Activated naive CD4-positive, alpha-beta T cell treated with anti-CD3 and anti-CD28 coated beads for 36 hours (primary cell): ENCODE data around the gene MPP2. TPM values are rescaled to one million over a fixed set of nuclear protein-coding genes. Genes with fewer than 3 reads are reported as not detected.
"Not testable (repeated sequence)": the region's sequence is repeated elsewhere in the genome, so short reads cannot be mapped to it uniquely, and the experiment has no call there.

ENCODE experiments used
- CTCF ChIA-PET: fragments of 350-600 bp; sonication (Branson Sonifier 250); formaldehyde crosslinking; loops from one replicate; lab custom pipeline; 2021; ENCODE audit warnings: antibody characterized with exemption; lab: Charles Lee
- DNase-seq: peaks from one replicate; pipeline ENCODE4 v3.0.0-alpha.2; 2020
- H3K27ac Mint-ChIP-seq: one replicate; pipeline ENCODE4 v1.8.0; 2021; ENCODE audit warnings: mild to moderate bottlenecking, mixed read lengths
- H3K27me3 Mint-ChIP-seq: one replicate; pipeline ENCODE4 v1.8.0; 2021; ENCODE audit warnings: low read depth, mixed read lengths
- H3K36me3 Mint-ChIP-seq: one replicate; pipeline ENCODE4 v1.8.0; 2021; ENCODE audit warnings: low read depth, mixed read lengths
- H3K4me1 Mint-ChIP-seq: one replicate; pipeline ENCODE4 v1.8.0; 2021; ENCODE audit warnings: low read depth, mixed read lengths
- H3K4me3 Mint-ChIP-seq: one replicate; pipeline ENCODE4 v1.8.0; 2021; ENCODE audit warnings: mild to moderate bottlenecking, moderate library complexity, mixed read lengths
- H3K9me3 Mint-ChIP-seq: one replicate; pipeline ENCODE4 v1.8.0; 2021; ENCODE audit warnings: mixed read lengths
- intact Hi-C: fragments of 100-400 bp; cut with micrococcal nuclease; formaldehyde crosslinking; loops from one replicate; pipeline ENCODE4 v1.15.1; 2023
- total RNA-seq, 2 experiments: library from RNA; stranded (reverse); gene quantifications; one replicate each; pipeline ENCODE4 v1.2.3, GENCODE V29; 2021

The MPP2 gene
- total RNA-seq, 2 experiments from 2014 or later: 2.3 to 2.5 TPM

- intact Hi-C loops: no loop called here
- Mint-ChIP-seq H3K4me1 (peaks cover 7% of the 10 kb centered on the region), H3K27me3 (no peaks in the 10 kb centered on the region), H3K27ac (no peak overlapping the region), H3K9me3 (no peaks in the 10 kb centered on the region), H3K36me3 (peaks cover 2% of the 10 kb centered on the region), H3K4me3 (peak overlapping the region; percentile 79)
- peak; percentile 89 for DNase-seq
- CTCF ChIA-PET: interaction anchor here (1.6 to 2.5 kb wide), 3 partner anchors 10 to 141 kb away, joined by 4 to 11 read pairs (median 9); no protein-coding TSS in a partner anchor
These were observed 7.0 kb downstream of the MPP2 start for GRCh38 chr17:43900183-43900857.

GRCh38 chr17:43898446-43898845, 8.9 kb downstream of the MPP2 start:
- Mint-ChIP-seq H3K27me3 (no peaks in the 10 kb centered on the region), H3K4me3 (no peak overlapping the region), H3K9me3 (no peaks in the 10 kb centered on the region), H3K36me3 (peaks cover 2% of the 10 kb centered on the region), H3K27ac (no peak overlapping the region), H3K4me1 (peaks cover 7% of the 10 kb centered on the region)
- no peak for DNase-seq
- intact Hi-C loops: no loop called here
- CTCF ChIA-PET: interaction anchor here (1.1 to 1.9 kb wide), 3 partner anchors 11 to 20 kb away, joined by 3 to 10 read pairs (median 9); no protein-coding TSS in a partner anchor

GRCh38 chr17:43897831-43898230, 9.5 kb downstream of the MPP2 start:
- no peak for DNase-seq
- intact Hi-C loops: no loop called here
- Mint-ChIP-seq H3K27me3 (no peaks in the 10 kb centered on the region), H3K9me3 (no peaks in the 10 kb centered on the region), H3K4me3 (no peak overlapping the region), H3K36me3 (peaks cover 2% of the 10 kb centered on the region), H3K4me1 (peaks cover 7% of the 10 kb centered on the region), H3K27ac (no peak overlapping the region)
- CTCF ChIA-PET: interaction anchor here (1.5 kb wide), 1 partner anchor 18 kb away, joined by 3 read pairs; no protein-coding TSS in a partner anchor

- H3K4me1 Mint-ChIP-seq, H3K27ac Mint-ChIP-seq, H3K36me3 Mint-ChIP-seq, H3K9me3 Mint-ChIP-seq, H3K27me3 Mint-ChIP-seq, intact Hi-C loops, DNase-seq, H3K4me3 Mint-ChIP-seq: not testable (repeated sequence)
- CTCF ChIA-PET: interaction anchor here (1.0 to 3.6 kb wide), 2 partner anchors 16 kb away, joined by 3 to 19 read pairs; no protein-coding TSS in a partner anchor
These were observed 12.8 kb downstream of the MPP2 start for GRCh38 chr17:43894494-43894893.

- H3K27me3 Mint-ChIP-seq: no peaks in the 10 kb centered on the region
- DNase-seq: no peak
- intact Hi-C loops: no loop called here
- H3K9me3 Mint-ChIP-seq: no peaks in the 10 kb centered on the region
- no peaks in the 10 kb centered on the region for H3K4me1 Mint-ChIP-seq
- CTCF ChIA-PET: interaction anchor here (3.6 kb wide), 1 partner anchor 14 kb away, joined by 19 read pairs; no protein-coding TSS in a partner anchor
- H3K4me3 Mint-ChIP-seq: no peak overlapping the region
- peaks cover 2% of the 10 kb centered on the region for H3K36me3 Mint-ChIP-seq
- no peak overlapping the region for H3K27ac Mint-ChIP-seq
These were observed 14.7 kb downstream of the MPP2 start for GRCh38 chr17:43892647-43892952.

- Mint-ChIP-seq H3K27me3 (no peaks in the 10 kb centered on the region), H3K4me1 (no peaks in the 10 kb centered on the region), H3K9me3 (no peaks in the 10 kb centered on the region), H3K4me3 (no peak overlapping the region), H3K36me3 (peaks cover 2% of the 10 kb centered on the region), H3K27ac (no peak overlapping the region)
- no peak for DNase-seq
- CTCF ChIA-PET: interaction anchor here (0.6 to 3.6 kb wide), 4 partner anchors 11 to 52 kb away, joined by 3 to 19 read pairs (median 6); no protein-coding TSS in a partner anchor
- intact Hi-C loops: no loop called here
These were observed 15.3 kb downstream of the MPP2 start for GRCh38 chr17:43891851-43892646.

- Mint-ChIP-seq H3K4me1 (no peaks in the 10 kb centered on the region), H3K27me3 (no peaks in the 10 kb centered on the region), H3K27ac (no peak overlapping the region), H3K36me3 (no peaks in the 10 kb centered on the region), H3K4me3 (no peak overlapping the region), H3K9me3 (no peaks in the 10 kb centered on the region)
- CTCF ChIA-PET: interaction anchor here (2.8 kb wide), 1 partner anchor 11 kb away, joined by 28 read pairs; no protein-coding TSS in a partner anchor
- intact Hi-C loops: no loop called here
- DNase-seq: no peak
These were observed 17.1 kb downstream of the MPP2 start for GRCh38 chr17:43890240-43890639.

GRCh38 chr17:43888548-43888947, 18.8 kb downstream of the MPP2 start:
- intact Hi-C loops: no loop called here
- CTCF ChIA-PET: interaction anchor here (1.4 to 2.8 kb wide), 2 partner anchors 10 to 56 kb away, joined by 4 to 28 read pairs; no protein-coding TSS in a partner anchor

GRCh38 chr17:43882761-43883415, 24.4 kb downstream of the MPP2 start:
- Mint-ChIP-seq H3K27me3 (no peaks in the 10 kb centered on the region), H3K36me3 (no peaks in the 10 kb centered on the region), H3K4me3 (no peak overlapping the region), H3K27ac (no peak overlapping the region), H3K9me3 (no peaks in the 10 kb centered on the region), H3K4me1 (no peaks in the 10 kb centered on the region)
- CTCF ChIA-PET: no interaction called here
- DNase-seq: no peak
- intact Hi-C loops: no loop called here

More at GRCh38 chr17:43888548-43888947, 18.8 kb downstream of the MPP2 start:
- no peaks in the 10 kb centered on the region for H3K27me3 Mint-ChIP-seq
- no peaks in the 10 kb centered on the region for H3K4me1 Mint-ChIP-seq
- H3K4me3 Mint-ChIP-seq: no peak overlapping the region
- H3K27ac Mint-ChIP-seq: no peak overlapping the region
- H3K36me3 Mint-ChIP-seq: no peaks in the 10 kb centered on the region
- DNase-seq: no peak
- no peaks in the 10 kb centered on the region for H3K9me3 Mint-ChIP-seq

GRCh38 chr17:43881758-43882505, 25.4 kb downstream of the MPP2 start:
- Mint-ChIP-seq H3K27ac (no peak overlapping the region), H3K4me1 (no peaks in the 10 kb centered on the region), H3K27me3 (no peaks in the 10 kb centered on the region), H3K36me3 (no peaks in the 10 kb centered on the region), H3K4me3 (no peak overlapping the region), H3K9me3 (no peaks in the 10 kb centered on the region)
- DNase-seq: no peak
- CTCF ChIA-PET: interaction anchor here (1.2 to 2.3 kb wide), 2 partner anchors 10 to 36 kb away, joined by 3 to 7 read pairs; no protein-coding TSS in a partner anchor
- intact Hi-C loops: no loop called here

GRCh38 chr17:43881181-43881580, 26.2 kb downstream of the MPP2 start:
- Mint-ChIP-seq H3K4me1 (no peaks in the 10 kb centered on the region), H3K27me3 (no peaks in the 10 kb centered on the region), H3K27ac (no peak overlapping the region), H3K4me3 (no peak overlapping the region), H3K36me3 (no peaks in the 10 kb centered on the region), H3K9me3 (no peaks in the 10 kb centered on the region)
- intact Hi-C loops: no loop called here
- no peak for DNase-seq
- CTCF ChIA-PET: interaction anchor here (0.6 to 4.1 kb wide), 10 partner anchors 8 to 270 kb away, joined by 3 to 28 read pairs (median 3); no protein-coding TSS in a partner anchor
